PC-9 (cell line): Measurements from ENCODE around the gene UPK1B.
A peak's percentile ranks its signal among the peaks of the same experiment; 100 is the strongest.

Source experiments
- EZH2 ChIP-seq: fragments of 200-600 bp; sonication (generic); IDR thresholded peaks from 2 replicates; pipeline ENCODE4 v1.8.0; 2017; ENCODE audit warnings: antibody characterized with exemption, low read depth
- TF ChIP-seq, protein P1 (sequence below): fragments of 200-600 bp; sonication (generic); conservative IDR thresholded peaks from 2 replicates; pipeline ENCODE4 v1.6.1; 2017; ENCODE audit warnings: mixed run types, antibody characterized with exemption, mild to moderate bottlenecking, moderate library complexity

DNA sequence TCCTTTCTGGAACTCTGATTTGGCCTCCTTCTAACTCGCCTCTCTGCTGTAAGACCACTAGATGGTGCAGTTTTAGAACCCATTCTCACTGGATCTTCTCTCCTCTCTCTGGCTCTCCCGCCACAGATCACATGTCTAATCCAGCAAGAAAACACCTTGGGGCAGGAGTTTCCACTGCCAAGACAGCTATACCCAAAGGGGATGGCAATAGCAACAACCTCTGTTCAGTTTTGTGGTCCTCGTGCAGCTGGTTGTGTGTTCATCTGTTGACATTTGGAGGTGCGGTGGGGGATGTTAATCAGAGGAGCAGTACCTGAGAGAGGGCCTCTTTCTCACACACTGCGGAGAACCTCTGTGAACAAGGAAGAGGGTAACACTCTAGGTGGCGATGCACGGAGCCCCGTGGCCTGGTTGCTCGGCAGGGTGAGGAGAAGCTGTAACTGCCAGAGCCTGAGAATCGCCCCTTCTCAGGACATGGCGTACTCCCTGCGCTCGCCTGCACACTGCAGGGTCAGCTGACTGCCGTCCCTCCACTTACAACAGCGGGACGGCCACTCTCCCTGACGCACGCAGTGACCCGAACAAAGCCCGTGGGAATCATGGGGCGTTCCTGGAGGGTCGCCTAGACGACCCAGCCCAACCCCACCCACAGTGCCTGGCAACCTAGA lies 27.8 kb upstream of the UPK1B start, which contains the start of gene TEX55:
- no peak for TF ChIP-seq EZH2
- TF ChIP-seq, protein P1, sequence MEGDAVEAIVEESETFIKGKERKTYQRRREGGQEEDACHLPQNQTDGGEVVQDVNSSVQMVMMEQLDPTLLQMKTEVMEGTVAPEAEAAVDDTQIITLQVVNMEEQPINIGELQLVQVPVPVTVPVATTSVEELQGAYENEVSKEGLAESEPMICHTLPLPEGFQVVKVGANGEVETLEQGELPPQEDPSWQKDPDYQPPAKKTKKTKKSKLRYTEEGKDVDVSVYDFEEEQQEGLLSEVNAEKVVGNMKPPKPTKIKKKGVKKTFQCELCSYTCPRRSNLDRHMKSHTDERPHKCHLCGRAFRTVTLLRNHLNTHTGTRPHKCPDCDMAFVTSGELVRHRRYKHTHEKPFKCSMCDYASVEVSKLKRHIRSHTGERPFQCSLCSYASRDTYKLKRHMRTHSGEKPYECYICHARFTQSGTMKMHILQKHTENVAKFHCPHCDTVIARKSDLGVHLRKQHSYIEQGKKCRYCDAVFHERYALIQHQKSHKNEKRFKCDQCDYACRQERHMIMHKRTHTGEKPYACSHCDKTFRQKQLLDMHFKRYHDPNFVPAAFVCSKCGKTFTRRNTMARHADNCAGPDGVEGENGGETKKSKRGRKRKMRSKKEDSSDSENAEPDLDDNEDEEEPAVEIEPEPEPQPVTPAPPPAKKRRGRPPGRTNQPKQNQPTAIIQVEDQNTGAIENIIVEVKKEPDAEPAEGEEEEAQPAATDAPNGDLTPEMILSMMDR, result peak; percentile 64
